HG03442 (cell line): Measurements from ENCODE around the gene PLEKHH1.

Source experiments
- ATAC-seq: cut with Tn5 transposase; IDR thresholded peaks from one replicate; pipeline ENCODE4 v1.9.1; 2021; ENCODE audit warnings: mild to moderate bottlenecking, moderate library complexity; ENCODE audit not compliant: unreplicated experiment

The PLEKHH1 gene

GRCh38 chr14:67510121-67510520, 23.0 kb upstream of the PLEKHH1 start:
- ATAC-seq: no peak

- ATAC-seq: no peak
These were observed 22.3 kb upstream of the PLEKHH1 start for GRCh38 chr14:67510836-67511235.

- ATAC-seq: no peak
These were observed 20.4 kb upstream of the PLEKHH1 start for GRCh38 chr14:67512463-67513310.

- no peak for ATAC-seq
These were observed 19.4 kb upstream of the PLEKHH1 start for GRCh38 chr14:67513631-67514108.

- no peak for ATAC-seq
These were observed 18.9 kb upstream of the PLEKHH1 start for GRCh38 chr14:67514203-67514607.

- peak; percentile 38 for ATAC-seq
These were observed 18.3 kb upstream of the PLEKHH1 start for GRCh38 chr14:67514650-67515385.

- ATAC-seq: peak; percentile 53
These were observed 17.6 kb upstream of the PLEKHH1 start for GRCh38 chr14:67515386-67516079.

GRCh38 chr14:67516676-67517075, 16.4 kb upstream of the PLEKHH1 start:
- ATAC-seq: no peak

GRCh38 chr14:67517083-67517482, 16.0 kb upstream of the PLEKHH1 start:
- no peak for ATAC-seq

- ATAC-seq: no peak
These were observed 13.7 kb upstream of the PLEKHH1 start for GRCh38 chr14:67519406-67519805.

GRCh38 chr14:67520482-67520881, 12.6 kb upstream of the PLEKHH1 start:
- no peak for ATAC-seq

GRCh38 chr14:67522270-67522669, 10.8 kb upstream of the PLEKHH1 start:
- ATAC-seq: no peak

GRCh38 chr14:67523764-67524633, 9.1 kb upstream of the PLEKHH1 start:
- no peak for ATAC-seq

GRCh38 chr14:67524634-67524963, 8.5 kb upstream of the PLEKHH1 start:
- ATAC-seq: no peak

GRCh38 chr14:67525389-67525788, 7.7 kb upstream of the PLEKHH1 start:
- ATAC-seq: no peak

GRCh38 chr14:67526181-67526580, 6.9 kb upstream of the PLEKHH1 start:
- no peak for ATAC-seq

- ATAC-seq: no peak
These were observed 6.2 kb upstream of the PLEKHH1 start for GRCh38 chr14:67526676-67527459.

GRCh38 chr14:67527756-67528155, 5.3 kb upstream of the PLEKHH1 start:
- ATAC-seq: no peak

GRCh38 chr14:67528276-67528675, 4.8 kb upstream of the PLEKHH1 start:
- ATAC-seq: no peak
